ENCODE results near the gene GPR137.
"Not testable (repeated sequence)": the region's sequence is repeated elsewhere in the genome, so short reads cannot be mapped to it uniquely, and the experiment has no call there.

The GPR137 gene

GRCh38 chr11:64304316-64305072 is 18.8 kb downstream of the GPR137 start:
- DNase-seq (ENCODE audit: low read depth), result peak; percentile 81

- DNase-seq (ENCODE audit: low read depth), result peak; percentile 99
These were observed 19.5 kb downstream of the GPR137 start, which contains the start of gene ESRRA for GRCh38 chr11:64305075-64305690. Gene ESRRA (plus strand): TSS chr11:64305524. CDS start chr11:64307180, 1,656 bp downstream.

GRCh38 chr11:64305691-64306562 is 20.3 kb downstream of the GPR137 start:
- peak; percentile 59 for DNase-seq (ENCODE audit: low read depth)

- no peak for DNase-seq (ENCODE audit: low read depth)
These were observed 20.9 kb downstream of the GPR137 start for GRCh38 chr11:64306563-64306875.

- DNase-seq (ENCODE audit: low read depth), result no peak
These were observed 21.4 kb downstream of the GPR137 start for GRCh38 chr11:64306876-64307622.

- DNase-seq (ENCODE audit: low read depth), result not testable (repeated sequence)
These were observed 22.1 kb downstream of the GPR137 start for GRCh38 chr11:64307795-64308194.

- no peak for DNase-seq (ENCODE audit: low read depth)
These were observed 27.3 kb downstream of the GPR137 start for GRCh38 chr11:64312947-64313346.

GRCh38 chr11:64313491-64314145 is 28.0 kb downstream of the GPR137 start:
- no peak for DNase-seq (ENCODE audit: low read depth)

- DNase-seq (ENCODE audit: low read depth), result no peak
These were observed 28.6 kb downstream of the GPR137 start for GRCh38 chr11:64314146-64314804.

- DNase-seq (ENCODE audit: low read depth), result no peak
These were observed 29.3 kb downstream of the GPR137 start for GRCh38 chr11:64314805-64315561.

GRCh38 chr11:64315667-64316526 is 30.2 kb downstream of the GPR137 start:
- DNase-seq (ENCODE audit: low read depth), result not testable (repeated sequence)

- no peak for DNase-seq (ENCODE audit: low read depth)
These were observed 31.1 kb downstream of the GPR137 start for GRCh38 chr11:64316672-64317324.

- peak; percentile 90 for DNase-seq (ENCODE audit: low read depth)
These were observed 31.8 kb downstream of the GPR137 start, which contains the start of gene TRMT112 for GRCh38 chr11:64317325-64317960. Gene TRMT112 (minus strand): TSS chr11:64317559. CDS start chr11:64317526, 33 bp downstream.

- peak; percentile 93 for DNase-seq (ENCODE audit: low read depth)
These were observed 32.5 kb downstream of the GPR137 start, which contains the start of gene PRDX5 for GRCh38 chr11:64317961-64318765. Gene PRDX5 (plus strand): TSS chr11:64318121. CDS start chr11:64318216, 95 bp downstream.

GRCh38 chr11:64318766-64319761 is 33.4 kb downstream of the GPR137 start:
- DNase-seq (ENCODE audit: low read depth), result no peak

- DNase-seq (ENCODE audit: low read depth), result no peak
These were observed 34.9 kb downstream of the GPR137 start for GRCh38 chr11:64320556-64320955.

All from stimulated activated CD8-positive, alpha-beta memory T cell treated with anti-CD3 and anti-CD28 coated beads, Interleukin-12 subunit alpha, Interleukin-12 subunit beta, amount 100 ng/mL, for 4 hours (primary cell).